Ishikawa (cell line): ENCODE results near the gene TBC1D14.

Source experiments
- CEBPB ChIP-seq: IDR thresholded peaks from 2 replicates; pipeline ENCODE4 v1.6.1; 2012
- CREB1 ChIP-seq: IDR thresholded peaks from 2 replicates; pipeline ENCODE4 v1.6.1; 2012; ENCODE audit warnings: low read depth
- EGR1 ChIP-seq: IDR thresholded peaks from 2 replicates; pipeline ENCODE4 v1.6.1; 2012
- EP300 ChIP-seq: IDR thresholded peaks from 2 replicates; pipeline ENCODE4 v1.6.1; 2012; ENCODE audit warnings: borderline replicate concordance
- FOXM1 ChIP-seq: IDR thresholded peaks from 2 replicates; pipeline ENCODE4 v1.6.1; 2012; ENCODE audit warnings: low read depth, borderline replicate concordance
- MAX ChIP-seq: IDR thresholded peaks from 2 replicates; pipeline ENCODE4 v1.6.1; 2012
- NFIC ChIP-seq: IDR thresholded peaks from 2 replicates; pipeline ENCODE4 v1.6.1; 2012
- RAD21 ChIP-seq: IDR thresholded peaks from 2 replicates; pipeline ENCODE4 v1.6.1; 2012; ENCODE audit warnings: low read depth
- REST ChIP-seq: IDR thresholded peaks from 2 replicates; pipeline ENCODE4 v1.6.1; 2012; ENCODE audit warnings: low read depth, mild to moderate bottlenecking
- TAF1 ChIP-seq: IDR thresholded peaks from 2 replicates; pipeline ENCODE4 v1.6.1; 2012; ENCODE audit warnings: low read depth, mild to moderate bottlenecking
- TCF12 ChIP-seq: IDR thresholded peaks from 2 replicates; pipeline ENCODE4 v1.6.1; 2012; ENCODE audit warnings: low read depth
- TEAD4 ChIP-seq: IDR thresholded peaks from 2 replicates; pipeline ENCODE4 v1.6.1; 2012
- USF1 ChIP-seq: IDR thresholded peaks from 2 replicates; pipeline ENCODE4 v1.6.1; 2012
- YY1 ChIP-seq: IDR thresholded peaks from 2 replicates; pipeline ENCODE4 v1.6.1; 2012; ENCODE audit warnings: low read depth
- ZBTB7A ChIP-seq: IDR thresholded peaks from 2 replicates; pipeline ENCODE4 v1.6.1; 2012; ENCODE audit warnings: low read depth

Gene TBC1D14

GRCh38 chr4:7063362-7063761 lies 153.7 kb downstream of the TBC1D14 start:
- TF ChIP-seq TEAD4 (no peak), NFIC (no peak), CEBPB (no peak), REST (no peak), EP300 (no peak), CREB1 (no peak), RAD21 (no peak), FOXM1 (no peak), MAX (no peak), EGR1 (no peak), TCF12 (no peak), TAF1 (no peak), USF1 (no peak), YY1 (no peak), ZBTB7A (no peak)

- TF ChIP-seq CREB1 (no peak), MAX (no peak), TAF1 (no peak), TEAD4 (no peak), FOXM1 (no peak), USF1 (no peak), YY1 (no peak), REST (no peak), EGR1 (no peak), CEBPB (no peak), RAD21 (no peak), TCF12 (no peak), ZBTB7A (no peak), EP300 (no peak), NFIC (no peak)
Measured at GRCh38 chr4:7066006-7066405, 156.4 kb downstream of the TBC1D14 start.

- TF ChIP-seq USF1 (no peak), REST (no peak), ZBTB7A (no peak), CEBPB (no peak)
Measured at GRCh38 chr4:7066493-7066892, 156.9 kb downstream of the TBC1D14 start.

GRCh38 chr4:7067126-7067451 lies 157.5 kb downstream of the TBC1D14 start:
- TF ChIP-seq FOXM1 (no peak), USF1 (no peak), CEBPB (no peak), ZBTB7A (no peak), EGR1 (no peak), TCF12 (no peak), MAX (no peak), NFIC (no peak), TEAD4 (no peak), REST (no peak), TAF1 (no peak; the same call in 1 of the 2 replicates), CREB1 (no peak), RAD21 (no peak), EP300 (no peak), YY1 (no peak)
